C4-2B (cell line): ENCODE data around the gene KNDC1.

Source experiments
- ZFX ChIP-seq: fragments of 450-650 bp; IDR thresholded peaks from 2 replicates; pipeline ENCODE4 v1.6.1; 2017
- TF ChIP-seq, protein P1 (sequence below): fragments of 450-650 bp; conservative IDR thresholded peaks from 2 replicates; pipeline ENCODE4 v1.5.1; 2017; ENCODE audit warnings: mild to moderate bottlenecking

DNA sequence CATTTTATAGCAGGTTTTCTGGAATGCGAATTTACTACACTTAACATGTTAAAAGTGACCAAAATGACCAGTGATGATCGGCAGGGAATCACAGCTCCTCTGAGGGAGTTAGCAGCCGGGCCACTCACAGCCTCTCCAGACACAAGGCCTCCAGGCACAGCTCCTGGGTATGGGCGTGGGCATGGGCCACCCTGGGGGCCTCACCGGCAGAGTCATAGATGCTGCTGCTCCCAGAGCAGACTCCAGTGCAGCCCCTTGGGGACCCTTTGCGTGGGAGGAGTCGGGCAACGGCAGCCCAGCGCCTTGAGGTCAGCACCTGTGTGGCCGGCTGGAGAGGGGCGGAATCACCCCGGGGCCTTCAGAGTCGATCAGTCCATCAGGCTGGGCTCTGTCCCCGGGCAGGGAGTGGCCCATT, 8.6 kb downstream of the KNDC1 start:
- TF ChIP-seq, protein P1, sequence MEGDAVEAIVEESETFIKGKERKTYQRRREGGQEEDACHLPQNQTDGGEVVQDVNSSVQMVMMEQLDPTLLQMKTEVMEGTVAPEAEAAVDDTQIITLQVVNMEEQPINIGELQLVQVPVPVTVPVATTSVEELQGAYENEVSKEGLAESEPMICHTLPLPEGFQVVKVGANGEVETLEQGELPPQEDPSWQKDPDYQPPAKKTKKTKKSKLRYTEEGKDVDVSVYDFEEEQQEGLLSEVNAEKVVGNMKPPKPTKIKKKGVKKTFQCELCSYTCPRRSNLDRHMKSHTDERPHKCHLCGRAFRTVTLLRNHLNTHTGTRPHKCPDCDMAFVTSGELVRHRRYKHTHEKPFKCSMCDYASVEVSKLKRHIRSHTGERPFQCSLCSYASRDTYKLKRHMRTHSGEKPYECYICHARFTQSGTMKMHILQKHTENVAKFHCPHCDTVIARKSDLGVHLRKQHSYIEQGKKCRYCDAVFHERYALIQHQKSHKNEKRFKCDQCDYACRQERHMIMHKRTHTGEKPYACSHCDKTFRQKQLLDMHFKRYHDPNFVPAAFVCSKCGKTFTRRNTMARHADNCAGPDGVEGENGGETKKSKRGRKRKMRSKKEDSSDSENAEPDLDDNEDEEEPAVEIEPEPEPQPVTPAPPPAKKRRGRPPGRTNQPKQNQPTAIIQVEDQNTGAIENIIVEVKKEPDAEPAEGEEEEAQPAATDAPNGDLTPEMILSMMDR = no peak
- no peak for TF ChIP-seq ZFX
